Measurements from ENCODE around the gene ASPDH.
"Not testable (repeated sequence)": the region's sequence is repeated elsewhere in the genome, so short reads cannot be mapped to it uniquely, and the experiment has no call there.

Gene ASPDH

GRCh38 chr19:50547385-50548190 lies 33.9 kb upstream of the ASPDH start:
- no peak for DNase-seq

GRCh38 chr19:50546527-50547221 lies 33.0 kb upstream of the ASPDH start:
- no peak for DNase-seq

GRCh38 chr19:50542943-50543342 lies 29.2 kb upstream of the ASPDH start:
- no peak for DNase-seq

- DNase-seq: no peak
These were observed 24.1 kb upstream of the ASPDH start for GRCh38 chr19:50537769-50538230.

- DNase-seq: no peak
These were observed 23.6 kb upstream of the ASPDH start for GRCh38 chr19:50537306-50537685.

- no peak for DNase-seq
These were observed 23.1 kb upstream of the ASPDH start for GRCh38 chr19:50536662-50537305.

GRCh38 chr19:50535672-50536187 lies 22.0 kb upstream of the ASPDH start:
- no peak for DNase-seq

GRCh38 chr19:50534478-50534877 lies 20.8 kb upstream of the ASPDH start:
- no peak for DNase-seq

- DNase-seq: no peak
These were observed 19.2 kb upstream of the ASPDH start for GRCh38 chr19:50532952-50533351.

- no peak for DNase-seq
These were observed 17.5 kb upstream of the ASPDH start for GRCh38 chr19:50531171-50531612.

GRCh38 chr19:50528052-50528451 lies 14.3 kb upstream of the ASPDH start:
- DNase-seq: not testable (repeated sequence)

GRCh38 chr19:50522881-50523280 lies 9.2 kb upstream of the ASPDH start:
- no peak for DNase-seq

- DNase-seq: no peak
These were observed 7.2 kb upstream of the ASPDH start for GRCh38 chr19:50520822-50521465.

GRCh38 chr19:50519006-50519575 lies 5.4 kb upstream of the ASPDH start:
- DNase-seq: no peak

- no peak for DNase-seq
These were observed 4.6 kb upstream of the ASPDH start for GRCh38 chr19:50518091-50519005.

- no peak for DNase-seq
These were observed 4.0 kb upstream of the ASPDH start for GRCh38 chr19:50517704-50518075.

- no peak for DNase-seq
These were observed 3.4 kb upstream of the ASPDH start for GRCh38 chr19:50516964-50517703.

- DNase-seq: no peak
These were observed 2.7 kb upstream of the ASPDH start for GRCh38 chr19:50516456-50516855.

- no peak for DNase-seq
These were observed 1.5 kb upstream of the ASPDH start for GRCh38 chr19:50515168-50515561.

- peak; percentile 2 for DNase-seq
These were observed 844 bp upstream of the ASPDH start for GRCh38 chr19:50514346-50515167.

Data from NCI-H2081 treated with DMSO at 0.1 percent for 48 hours (cell line).